H54 (cell line): ENCODE data around the gene LMBR1L.
"Not testable (repeated sequence)": the region's sequence is repeated elsewhere in the genome, so short reads cannot be mapped to it uniquely, and the experiment has no call there.

ENCODE experiments used
- DNase-seq: peaks from one replicate; pipeline ENCODE4 v3.0.0; 2011; ENCODE audit warnings: low spot score, mixed read lengths; ENCODE audit not compliant: insufficient read length
- FAIRE-seq: peaks from 3 replicates; lab custom pipeline; 2011; peaks lifted over from hg19 to GRCh38; lab: Jason Lieb, UNC
- POLR2A ChIP-seq: IDR thresholded peaks from 2 replicates; pipeline ENCODE4 v1.6.1; 2011; ENCODE audit warnings: low read depth, mild to moderate bottlenecking, low read length

The LMBR1L gene

DNA sequence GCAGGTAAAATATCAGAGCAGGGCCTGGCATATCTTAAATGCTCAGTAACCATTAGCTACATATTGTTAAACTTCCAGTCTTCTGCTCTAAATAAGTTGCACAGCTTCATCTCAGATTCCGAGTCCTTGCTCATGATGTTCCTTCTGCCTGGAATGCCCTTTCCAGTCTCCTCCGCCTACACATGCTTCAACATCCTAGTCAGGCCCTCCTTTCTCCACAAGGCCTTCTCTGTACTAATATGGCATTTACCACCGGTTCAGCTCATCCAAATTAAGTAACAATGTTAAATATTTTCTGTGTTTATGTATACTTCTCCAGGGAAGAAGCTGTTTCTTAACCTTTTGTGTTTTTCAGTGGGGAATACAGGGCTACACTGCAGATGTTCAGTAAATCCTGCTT lies 24.5 kb downstream of the LMBR1L start:
- DNase-seq, result no peak
- TF ChIP-seq POLR2A, result no peak
- no peak for FAIRE-seq

DNA sequence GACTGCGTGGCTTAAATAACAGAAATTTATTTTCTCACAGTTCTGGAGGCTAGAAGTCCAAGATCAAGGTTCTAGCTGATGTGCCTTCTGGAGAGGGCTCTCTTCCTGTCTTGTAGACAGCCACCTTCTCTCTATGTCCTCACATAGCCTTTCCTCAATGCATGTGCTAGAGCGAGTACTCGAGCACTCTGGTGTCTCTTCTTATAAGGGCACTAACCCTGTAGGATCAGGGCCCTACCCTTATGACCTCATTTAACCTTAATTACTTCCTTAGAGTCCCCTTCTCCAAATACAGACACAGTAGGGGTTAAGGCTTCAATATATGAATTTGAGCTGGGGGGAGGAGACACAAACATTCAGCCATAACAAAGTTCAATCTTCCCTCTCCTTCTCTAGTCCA lies 26.2 kb downstream of the LMBR1L start:
- no peak for DNase-seq
- no peak for TF ChIP-seq POLR2A
- FAIRE-seq, result no peak

DNA sequence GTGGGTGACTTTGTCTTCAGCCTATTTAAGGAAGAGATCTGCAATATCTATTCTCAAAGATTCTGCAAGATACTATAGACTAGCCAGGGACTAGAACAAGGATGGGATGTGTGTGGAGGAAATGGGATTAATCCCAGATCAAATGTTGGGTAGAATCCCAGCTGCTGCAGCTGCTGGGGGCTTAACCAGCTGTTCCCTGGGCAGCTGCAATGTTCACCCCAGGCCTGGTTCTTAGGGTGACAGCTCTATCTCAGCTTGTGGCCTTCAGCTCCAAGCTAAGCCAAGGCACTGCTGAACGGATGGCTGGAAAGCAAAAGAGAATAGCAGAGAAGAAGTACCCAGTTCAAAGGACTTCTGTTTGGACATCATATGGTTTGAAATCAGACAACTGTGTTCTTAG lies 30.9 kb downstream of the LMBR1L start:
- DNase-seq (no peak), FAIRE-seq (no peak)
- no peak for TF ChIP-seq POLR2A

DNA sequence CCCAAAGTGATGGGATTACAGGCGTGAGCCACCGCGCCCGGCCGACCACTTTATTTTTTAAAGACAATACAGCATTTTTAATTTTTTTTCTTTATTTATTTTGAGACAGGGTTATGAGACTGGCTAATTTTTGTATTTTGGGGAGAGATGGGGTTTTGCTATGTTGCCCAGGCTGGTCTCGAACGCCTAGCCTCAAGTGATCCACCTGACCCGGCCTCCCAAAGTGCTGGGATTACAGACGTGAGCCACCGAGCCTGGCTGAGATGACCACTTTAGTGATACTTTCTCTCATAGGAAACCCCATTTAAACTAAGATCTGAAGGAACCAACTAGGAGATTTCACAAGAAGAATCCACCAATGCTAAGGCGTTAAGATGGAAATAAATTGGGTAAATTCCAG lies 39.7 kb downstream of the LMBR1L start:
- DNase-seq, result no peak
- no peak for FAIRE-seq
- no peak for TF ChIP-seq POLR2A

DNA sequence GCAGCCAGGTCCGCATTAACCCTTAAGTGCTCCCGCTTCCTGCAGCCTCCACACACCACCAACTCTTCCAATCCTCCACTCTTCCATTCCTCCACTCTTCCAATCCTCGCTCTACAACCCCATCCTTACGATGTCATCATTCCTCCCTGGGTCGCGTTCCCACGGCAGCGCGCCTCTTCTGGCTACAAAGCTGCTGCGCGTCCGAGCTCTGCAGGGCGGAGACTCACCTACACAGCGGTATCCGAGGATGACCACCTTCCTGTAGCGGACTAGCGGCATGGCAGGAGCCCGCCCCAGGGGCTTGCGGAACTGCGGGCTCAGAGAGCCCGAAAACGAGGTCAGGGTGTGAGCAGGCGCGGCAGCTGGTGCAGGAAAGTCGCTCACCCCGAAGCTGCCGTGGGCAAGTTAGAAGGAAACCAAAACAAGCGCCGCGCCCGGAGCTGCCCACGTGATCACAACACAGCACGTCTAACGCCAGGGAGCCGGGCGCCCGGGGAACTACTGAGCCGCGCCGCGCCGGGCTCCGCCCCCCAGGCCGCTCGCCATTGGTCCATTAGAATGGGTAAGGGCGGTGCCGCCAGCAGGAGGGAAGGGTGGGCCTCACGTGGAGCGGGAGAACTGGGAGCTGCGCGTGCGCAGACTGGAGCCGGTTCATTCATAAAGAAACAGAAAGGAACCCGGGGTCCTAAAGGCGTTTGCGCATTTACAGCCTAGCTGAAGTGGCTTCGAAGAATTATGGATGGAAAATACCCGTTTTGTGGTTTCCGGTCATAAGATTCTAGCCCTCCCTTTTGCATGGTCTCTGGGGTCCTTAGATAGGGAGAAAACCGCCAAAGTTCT lies 40.9 kb downstream of the LMBR1L start, which contains the start of gene RHEBL1:
Gene RHEBL1, minus strand, starts transcription at position 473 of the 840 bp plus-strand sequence. Its CDS starts 194 bp downstream, at position 279.
- DNase-seq (peak; percentile 92), FAIRE-seq (peak; percentile 80)
- no peak for TF ChIP-seq POLR2A

DNA sequence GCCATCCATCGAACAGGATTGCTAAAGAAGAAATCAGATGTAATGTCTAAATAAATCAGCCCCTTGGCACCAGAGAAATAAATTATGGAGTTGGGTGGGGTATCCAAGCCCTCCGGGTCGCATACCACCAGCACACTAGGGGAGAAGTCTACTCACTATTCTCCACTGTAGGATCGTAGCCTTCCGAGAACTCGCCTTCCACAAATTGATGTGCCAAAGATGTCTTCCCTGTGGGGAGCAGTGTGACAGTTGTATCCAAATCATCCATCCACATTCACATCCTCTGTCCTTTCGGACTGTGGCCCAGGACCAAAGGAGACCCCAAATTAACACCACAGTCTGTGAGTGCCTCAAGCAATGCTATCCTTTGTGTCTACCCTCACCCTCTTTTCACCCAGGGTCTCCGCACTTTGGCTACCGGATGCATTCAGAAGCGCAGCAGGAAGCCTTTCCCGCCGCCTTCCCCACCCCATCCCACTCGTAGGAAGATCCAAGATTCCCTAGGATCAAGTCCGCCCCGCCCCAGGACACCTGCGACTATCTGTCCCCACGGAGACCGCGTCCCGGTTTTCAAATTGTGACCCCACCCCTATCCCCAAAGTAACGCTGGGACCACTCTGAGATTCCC lies 41.7 kb downstream of the LMBR1L start:
- DNase-seq (no peak), FAIRE-seq (no peak)
- no peak for TF ChIP-seq POLR2A

DNA sequence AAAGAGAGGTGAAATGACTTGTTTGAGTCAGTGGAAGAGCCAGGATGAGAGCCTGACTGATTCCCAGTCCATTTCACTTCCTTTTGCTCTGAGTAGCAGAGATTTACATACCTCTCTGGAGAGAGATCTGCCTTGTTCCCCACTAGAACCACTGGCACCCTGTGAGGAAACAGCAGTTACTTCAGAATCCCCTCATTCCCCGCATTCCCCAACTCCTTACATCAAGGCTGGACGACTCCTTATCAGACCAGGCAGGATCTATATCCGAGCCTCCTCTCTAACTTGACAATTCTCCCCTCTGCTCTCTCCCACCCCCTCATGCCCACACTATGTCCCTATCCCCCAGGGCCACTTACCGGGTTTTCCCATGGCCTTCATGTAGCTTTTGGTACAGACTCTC lies 44.5 kb downstream of the LMBR1L start:
- FAIRE-seq, result no peak

DNA sequence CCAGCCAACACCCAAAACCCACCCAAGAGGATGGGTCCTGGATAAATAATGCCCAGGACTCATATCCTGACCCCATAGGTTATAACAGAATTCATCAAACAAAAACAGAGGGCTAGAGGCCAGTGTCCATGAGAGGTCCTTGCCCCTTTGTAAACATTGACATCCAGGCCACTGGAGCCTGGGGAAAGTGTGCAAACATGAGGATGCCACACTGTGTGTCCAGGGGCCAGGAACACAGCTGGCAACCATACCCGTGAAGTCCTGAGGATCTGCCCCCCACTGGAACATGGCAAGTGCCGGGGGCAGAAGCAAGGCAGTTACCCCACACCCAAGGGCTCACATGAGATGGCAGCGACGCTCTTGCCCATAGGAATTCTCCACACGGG lies 45.9 kb downstream of the LMBR1L start:
- no peak for DNase-seq
- no peak for TF ChIP-seq POLR2A
- no peak for FAIRE-seq

More for the DNA sequence above, 44.5 kb downstream of the LMBR1L start:
- TF ChIP-seq POLR2A, result no peak
- no peak for DNase-seq

DNA sequence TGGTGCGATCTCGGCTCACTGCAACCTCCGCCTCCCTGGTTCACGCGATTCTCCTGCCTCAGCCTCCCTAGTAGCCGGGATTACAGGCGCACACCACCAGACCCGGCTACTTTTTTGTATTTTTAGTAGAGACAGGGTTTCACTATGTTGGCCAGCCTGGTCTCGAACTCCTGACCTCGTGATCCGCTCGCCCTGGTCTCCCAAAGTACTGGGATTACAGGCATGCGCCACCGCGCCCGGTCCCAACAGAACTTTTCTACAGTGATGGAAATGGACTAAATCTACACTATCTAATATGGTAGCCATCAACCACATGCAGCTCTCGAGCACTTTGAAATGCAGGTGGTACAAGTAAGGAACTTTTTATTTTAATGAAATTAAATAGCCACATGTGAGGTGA lies 48.7 kb downstream of the LMBR1L start:
- FAIRE-seq, DNase-seq: not testable (repeated sequence)

DNA sequence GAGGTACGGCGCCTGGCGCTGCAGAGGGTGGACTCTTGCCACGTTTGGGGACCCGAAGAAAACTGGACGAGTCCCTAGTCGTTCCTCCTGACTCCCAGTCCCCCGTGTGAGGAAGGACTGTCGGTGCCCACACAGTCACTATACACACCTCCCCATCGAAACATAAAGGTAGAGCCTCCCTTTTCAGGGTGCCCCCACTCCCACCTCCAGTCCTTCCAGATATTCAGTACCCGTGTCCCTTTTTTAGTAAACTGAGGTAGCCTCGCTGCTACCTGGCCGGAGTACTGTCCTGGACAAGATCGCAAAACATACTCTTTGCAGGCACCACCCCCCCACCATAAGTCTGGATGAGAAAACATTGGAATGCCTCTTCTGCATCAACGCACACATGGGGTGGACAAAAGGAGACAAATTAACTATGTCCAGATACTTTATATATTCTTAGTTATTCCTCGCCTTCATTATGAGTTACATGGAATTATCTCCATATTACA lies 49.4 kb downstream of the LMBR1L start:
- FAIRE-seq, result no peak
- no peak for TF ChIP-seq POLR2A

DNA sequence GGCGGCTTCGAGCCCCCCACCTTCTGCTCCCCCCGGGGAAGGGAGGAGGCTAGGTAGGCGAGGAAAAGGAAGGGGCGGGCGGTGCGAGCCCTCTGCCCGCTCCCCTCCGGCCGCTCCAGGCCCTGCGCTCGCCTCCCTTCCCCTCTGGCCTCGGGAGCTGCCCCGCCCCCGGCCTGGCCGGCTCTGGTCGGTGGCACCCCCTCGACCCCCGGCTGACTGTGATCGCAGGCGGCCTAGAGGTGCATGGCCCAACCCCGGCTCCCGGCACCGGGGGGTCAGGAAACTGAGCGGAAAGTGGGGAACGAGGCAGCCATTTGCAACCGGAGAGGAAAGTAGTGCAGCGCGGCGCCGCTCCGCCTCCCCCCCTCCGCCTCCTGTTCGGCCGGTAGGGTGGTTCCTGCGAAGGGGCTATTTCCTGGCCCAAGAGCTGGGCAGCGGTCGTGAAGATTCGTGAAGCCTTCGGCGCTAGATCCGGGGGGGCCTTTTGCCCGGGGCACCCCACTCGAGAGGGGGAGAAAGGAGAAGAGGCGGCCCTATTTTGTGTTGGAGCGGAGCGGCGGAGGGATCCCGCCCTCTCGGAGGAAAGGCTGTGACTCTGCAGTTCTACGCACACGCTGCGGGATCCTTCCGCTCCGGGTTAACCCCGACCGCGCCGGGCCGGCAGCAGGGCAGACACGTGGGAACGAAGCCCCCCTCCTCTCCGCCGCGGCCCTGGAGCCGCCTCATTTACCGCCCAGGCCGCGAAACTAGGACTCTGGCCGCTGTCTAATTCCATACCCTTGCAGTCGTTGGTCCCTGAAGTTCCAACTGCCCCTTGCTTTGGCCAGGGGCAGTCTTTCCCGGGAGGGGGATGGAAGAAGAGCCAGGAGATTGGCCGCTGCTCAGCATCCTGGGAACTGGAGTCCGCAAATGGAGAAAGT lies 50.1 kb downstream of the LMBR1L start, which contains the start of gene KMT2D:
Gene KMT2D, minus strand, starts transcription at position 558 of the 920 bp plus-strand sequence. CDS start 5,470 bp downstream, outside the sequence.
- peak; percentile 36 for TF ChIP-seq POLR2A
- DNase-seq, result peak; percentile 90
- no peak for FAIRE-seq

More for the DNA sequence above, 49.4 kb downstream of the LMBR1L start:
- DNase-seq, result no peak

DNA sequence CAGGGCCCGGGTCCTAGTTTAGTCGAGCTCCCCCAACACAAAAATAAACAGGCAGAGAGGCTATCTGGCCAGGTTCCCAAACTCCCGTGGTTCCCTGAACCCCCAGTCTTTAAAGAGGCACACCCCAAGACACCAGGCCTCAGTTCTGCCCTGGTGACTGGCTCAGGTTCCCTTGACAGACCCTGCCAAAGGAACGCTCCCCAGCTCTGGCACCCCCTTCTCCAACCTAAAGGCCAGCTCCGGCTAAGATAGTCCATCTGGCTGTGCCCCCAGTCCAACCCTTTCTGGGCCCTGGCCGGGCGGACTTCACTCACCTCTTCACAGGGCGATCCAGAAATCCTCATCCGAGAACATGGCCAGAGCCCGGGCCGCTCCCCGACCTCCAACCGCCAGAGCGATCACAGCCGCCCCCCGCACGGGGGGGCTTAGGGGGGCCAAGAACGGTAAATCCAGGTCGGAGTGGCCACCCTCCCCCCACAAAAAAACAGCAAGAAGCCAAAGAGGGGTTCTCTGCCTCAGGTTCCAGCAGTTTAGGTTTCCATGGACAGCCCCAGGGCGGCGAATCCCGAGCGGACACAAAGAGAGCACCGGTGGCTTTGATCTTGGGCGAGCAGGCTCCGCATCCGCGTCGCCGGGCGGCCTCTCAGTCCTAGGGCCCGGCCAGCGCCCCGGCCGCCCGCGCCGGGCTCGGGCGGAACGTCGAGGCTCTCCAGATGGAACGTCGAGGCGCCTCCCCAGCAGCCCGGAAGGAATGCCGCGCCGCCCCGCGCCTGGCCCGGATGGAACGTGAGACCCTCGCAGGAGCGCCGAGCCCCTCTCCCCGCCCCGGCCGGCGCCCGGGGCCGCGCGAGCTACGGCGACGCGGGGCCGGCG lies 51.1 kb downstream of the LMBR1L start:
- no peak for DNase-seq
- FAIRE-seq, result no peak
- TF ChIP-seq POLR2A, result no peak

DNA sequence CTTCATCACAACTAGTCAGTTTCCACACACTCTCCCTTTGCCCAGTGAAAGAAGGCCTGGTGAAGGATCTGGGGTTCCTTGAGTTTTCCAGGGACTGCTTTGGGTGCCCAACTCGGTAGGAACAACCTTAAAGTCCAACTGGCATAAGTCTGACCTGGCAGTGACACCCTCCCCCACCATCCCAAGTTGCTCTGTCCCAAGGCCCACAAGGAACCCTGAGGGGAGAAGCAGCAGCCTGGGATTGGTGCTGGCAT lies 51.7 kb downstream of the LMBR1L start:
- DNase-seq (no peak), FAIRE-seq (no peak)
- no peak for TF ChIP-seq POLR2A
